Neural progenitor cell (in vitro differentiated cells): ENCODE data around the gene RALGAPA2. TPM values are rescaled to one million over a fixed set of nuclear protein-coding genes. Genes with fewer than 3 reads are reported as not detected.
"Not testable (repeated sequence)": the region's sequence is repeated elsewhere in the genome, so short reads cannot be mapped to it uniquely, and the experiment has no call there.

Experiments
- DNase-seq: peaks from one replicate; pipeline ENCODE4 v3.0.0-alpha.2; 2016; ENCODE audit warnings: low spot score
- H2AFZ ChIP-seq: fragments of 200-600 bp; sonication (generic); replicated peaks from 2 replicates; pipeline ENCODE4 v1.6.1; 2016; ENCODE audit warnings: antibody characterized with exemption
- H3F3A ChIP-seq: fragments of 200-600 bp; sonication (generic); 2 replicates; pipeline ENCODE4 v1.6.1; 2016; ENCODE audit warnings: antibody characterized with exemption, low read depth
- H3K27ac ChIP-seq: fragments of 200-600 bp; sonication (generic); 2 replicates; pipeline ENCODE4 v1.5.1; 2016; ENCODE audit warnings: mild to moderate bottlenecking
- H3K27me3 ChIP-seq: fragments of 200-600 bp; sonication (generic); 2 replicates; pipeline ENCODE4 v1.6.1; 2016; ENCODE audit warnings: mild to moderate bottlenecking, moderate library complexity
- H3K36me3 ChIP-seq: fragments of 200-600 bp; sonication (generic); 2 replicates; pipeline ENCODE4 v1.5.1; 2016
- H3K4me1 ChIP-seq: fragments of 200-600 bp; sonication (generic); 2 replicates; pipeline ENCODE4 v1.6.1; 2016; ENCODE audit warnings: mixed run types
- H3K4me2 ChIP-seq: fragments of 200-600 bp; sonication (generic); 2 replicates; pipeline ENCODE4 v1.6.1; 2016
- H3K4me3 ChIP-seq: fragments of 200-600 bp; sonication (generic); 2 replicates; pipeline ENCODE4 v1.5.1; 2016
- H3K79me2 ChIP-seq: fragments of 200-600 bp; sonication (generic); 2 replicates; pipeline ENCODE4 v1.6.1; 2016; ENCODE audit warnings: low read depth
- H3K9ac ChIP-seq: fragments of 200-600 bp; sonication (generic); 2 replicates; pipeline ENCODE4 v1.6.1; 2016
- H3K9me3 ChIP-seq: fragments of 200-600 bp; sonication (generic); 2 replicates; pipeline ENCODE4 v1.5.1; 2016; ENCODE audit warnings: low read depth
- H4K20me1 ChIP-seq: fragments of 200-600 bp; sonication (generic); 2 replicates; pipeline ENCODE4 v1.6.1; 2016; ENCODE audit warnings: low read depth
- H3K27ac Mint-ChIP-seq: 3 replicates; pipeline ENCODE4 v1.8.0; 2021; ENCODE audit warnings: mixed read lengths
- H3K27me3 Mint-ChIP-seq: 2 replicates; pipeline ENCODE4 v1.8.0; 2022; ENCODE audit warnings: low read depth, mild to moderate bottlenecking, inconsistent platforms, moderate library complexity, mixed read lengths; ENCODE audit not compliant: insufficient read depth
- H3K36me3 Mint-ChIP-seq: 3 replicates; pipeline ENCODE4 v1.8.0; 2021; ENCODE audit warnings: mixed read lengths
- H3K4me1 Mint-ChIP-seq: 3 replicates; pipeline ENCODE4 v1.8.0; 2021; ENCODE audit warnings: mixed read lengths
- H3K4me3 Mint-ChIP-seq: 3 replicates; pipeline ENCODE4 v1.8.0; 2021; ENCODE audit warnings: mild to moderate bottlenecking, moderate library complexity, mixed read lengths
- H3K9me3 Mint-ChIP-seq: 3 replicates; pipeline ENCODE4 v1.8.0; 2020; ENCODE audit warnings: mixed read lengths
- CTCF ChIP-seq: fragments of 200-600 bp; sonication (generic); IDR thresholded peaks from 2 replicates; pipeline ENCODE4 v1.5.1; 2017; ENCODE audit warnings: antibody characterized with exemption, mild to moderate bottlenecking
- EZH2 ChIP-seq: fragments of 200-600 bp; sonication (generic); IDR thresholded peaks from 2 replicates; pipeline ENCODE4 v1.6.1; 2017; ENCODE audit warnings: antibody characterized with exemption, mild to moderate bottlenecking, moderate library complexity
- EZH2phosphoT487 ChIP-seq: fragments of 200-600 bp; sonication (generic); IDR thresholded peaks from 2 replicates; pipeline ENCODE4 v1.6.1; 2017; ENCODE audit warnings: antibody characterized with exemption
- total RNA-seq: library from RNA; depleted of rRNA; stranded (reverse); fragments of >200 nt; gene quantifications from 2 replicates; pipeline ENCODE4 v1.2.3, GENCODE V29; 2015; ENCODE audit warnings: low replicate concordance

Gene RALGAPA2
- total RNA-seq, 1 donor from 2014 or later, result 25.9 TPM

GRCh38 chr20:20359628-20360027, 352.8 kb downstream of the RALGAPA2 start:
- DNase-seq, result no peak
- H3K27me3 Mint-ChIP-seq, result peaks cover 36% of the 10 kb centered on the region
- no peak overlapping the region for H2AFZ ChIP-seq
- no peak overlapping the region for H3K4me2 ChIP-seq
- no peak for TF ChIP-seq EZH2
- no peak for TF ChIP-seq EZH2phosphoT487
- TF ChIP-seq CTCF, result no peak
- H3K36me3 Mint-ChIP-seq, result no peaks in the 10 kb centered on the region
- H3K4me1 Mint-ChIP-seq, result peaks cover 37% of the 10 kb centered on the region
- peaks cover 10% of the 10 kb centered on the region for H3K4me1 ChIP-seq
- no peak overlapping the region for H3K4me3 ChIP-seq
- H3K27ac Mint-ChIP-seq, result no peak overlapping the region
- H3K9me3 ChIP-seq, result no peaks in the 10 kb centered on the region
- H4K20me1 ChIP-seq, result peaks cover 35% of the 10 kb centered on the region
- H3K9ac ChIP-seq, result no peak overlapping the region
- H3F3A ChIP-seq, result peaks cover 27% of the 10 kb centered on the region
- peaks cover 65% of the 10 kb centered on the region for H3K27me3 ChIP-seq
- H3K36me3 ChIP-seq, result no peaks in the 10 kb centered on the region
- H3K9me3 Mint-ChIP-seq, result peaks cover 5% of the 10 kb centered on the region
- no peak overlapping the region for H3K27ac ChIP-seq
- no peak overlapping the region for H3K4me3 Mint-ChIP-seq
- no peaks in the 10 kb centered on the region for H3K79me2 ChIP-seq

GRCh38 chr20:20358801-20359200, 353.6 kb downstream of the RALGAPA2 start:
- H3K27ac ChIP-seq, result no peak overlapping the region
- H3K4me3 Mint-ChIP-seq, result no peak overlapping the region
- no peaks in the 10 kb centered on the region for H3K9me3 ChIP-seq
- H2AFZ ChIP-seq, result no peak overlapping the region
- TF ChIP-seq CTCF, result no peak
- no peak for TF ChIP-seq EZH2
- no peak for TF ChIP-seq EZH2phosphoT487
- no peaks in the 10 kb centered on the region for H3K36me3 ChIP-seq
- peaks cover 36% of the 10 kb centered on the region for H3K27me3 Mint-ChIP-seq
- no peak overlapping the region for H3K27ac Mint-ChIP-seq
- peaks cover 4% of the 10 kb centered on the region for H3K4me1 ChIP-seq
- H3K9me3 Mint-ChIP-seq, result peaks cover 12% of the 10 kb centered on the region
- H3K4me3 ChIP-seq, result no peak overlapping the region
- no peaks in the 10 kb centered on the region for H3K79me2 ChIP-seq
- peaks cover 18% of the 10 kb centered on the region for H3F3A ChIP-seq
- peaks cover 27% of the 10 kb centered on the region for H4K20me1 ChIP-seq
- peaks cover 2% of the 10 kb centered on the region for H3K36me3 Mint-ChIP-seq
- no peak for DNase-seq
- no peak overlapping the region for H3K9ac ChIP-seq
- H3K4me1 Mint-ChIP-seq, result peaks cover 33% of the 10 kb centered on the region
- H3K4me2 ChIP-seq, result no peak overlapping the region
- H3K27me3 ChIP-seq, result peaks cover 57% of the 10 kb centered on the region

- not testable (repeated sequence) for H3K4me1 ChIP-seq, H3K4me2 ChIP-seq, H3F3A ChIP-seq, H3K27ac ChIP-seq, H3K4me3 ChIP-seq, H3K27me3 Mint-ChIP-seq, H3K4me1 Mint-ChIP-seq, DNase-seq, H3K27ac Mint-ChIP-seq, H3K79me2 ChIP-seq, H4K20me1 ChIP-seq, H3K4me3 Mint-ChIP-seq, H3K36me3 ChIP-seq, H3K36me3 Mint-ChIP-seq, H3K9me3 ChIP-seq, H3K9ac ChIP-seq, H2AFZ ChIP-seq
- H3K9me3 Mint-ChIP-seq, result peaks cover 18% of the 10 kb centered on the region
- H3K27me3 ChIP-seq, result peaks cover 24% of the 10 kb centered on the region
These were observed 356.9 kb downstream of the RALGAPA2 start for GRCh38 chr20:20355503-20355902.

GRCh38 chr20:20353576-20353975, 358.9 kb downstream of the RALGAPA2 start:
- H4K20me1 ChIP-seq, result no peaks in the 10 kb centered on the region
- TF ChIP-seq EZH2phosphoT487 (no peak), CTCF (no peak), EZH2 (no peak)
- H3K9me3 Mint-ChIP-seq, result peaks cover 18% of the 10 kb centered on the region

More at GRCh38 chr20:20353576-20353975, 358.9 kb downstream of the RALGAPA2 start:
- no peak for DNase-seq
- no peak overlapping the region for H3K9ac ChIP-seq
- no peak overlapping the region for H3K4me2 ChIP-seq
- H3K36me3 Mint-ChIP-seq, result peaks cover 2% of the 10 kb centered on the region
- no peak overlapping the region for H3K27ac ChIP-seq
- H3K27me3 ChIP-seq, result peaks cover 5% of the 10 kb centered on the region
- H3K4me1 ChIP-seq, result no peaks in the 10 kb centered on the region
- H3K27me3 Mint-ChIP-seq, result peaks cover 6% of the 10 kb centered on the region
- H3K4me1 Mint-ChIP-seq, result peaks cover 1% of the 10 kb centered on the region
- H3F3A ChIP-seq, result no peaks in the 10 kb centered on the region
- no peak overlapping the region for H3K27ac Mint-ChIP-seq
- H3K36me3 ChIP-seq, result no peaks in the 10 kb centered on the region
- no peak overlapping the region for H3K4me3 Mint-ChIP-seq
- no peaks in the 10 kb centered on the region for H3K79me2 ChIP-seq
- H3K4me3 ChIP-seq, result no peak overlapping the region
- no peaks in the 10 kb centered on the region for H3K9me3 ChIP-seq
- no peak overlapping the region for H2AFZ ChIP-seq
